ENCODE results near the gene RAB3C.

Gene RAB3C

GRCh38 chr5:58905944-58906343 is 323.1 kb downstream of the RAB3C start:
- no peak for ATAC-seq
- no peak for TF ChIP-seq BACH2 (CRISPR knock-in tag; IDR thresholded peaks at IDR 0.05; ENCODE audit: borderline replicate concordance)
- no peak for TF ChIP-seq PPARA (CRISPR knock-in tag; IDR thresholded peaks at IDR 0.05; ENCODE audit: borderline replicate concordance)
- TF ChIP-seq ZFP30 (CRISPR knock-in tag; IDR thresholded peaks at IDR 0.05), result no peak
- TF ChIP-seq ZNF70 (CRISPR knock-in tag; IDR thresholded peaks at IDR 0.05), result no peak
- TF ChIP-seq ZFP3 (CRISPR knock-in tag; IDR thresholded peaks at IDR 0.05), result no peak
- no peak for TF ChIP-seq TOX (CRISPR knock-in tag; IDR thresholded peaks at IDR 0.05; ENCODE audit: borderline replicate concordance)
- TF ChIP-seq, protein P1, sequence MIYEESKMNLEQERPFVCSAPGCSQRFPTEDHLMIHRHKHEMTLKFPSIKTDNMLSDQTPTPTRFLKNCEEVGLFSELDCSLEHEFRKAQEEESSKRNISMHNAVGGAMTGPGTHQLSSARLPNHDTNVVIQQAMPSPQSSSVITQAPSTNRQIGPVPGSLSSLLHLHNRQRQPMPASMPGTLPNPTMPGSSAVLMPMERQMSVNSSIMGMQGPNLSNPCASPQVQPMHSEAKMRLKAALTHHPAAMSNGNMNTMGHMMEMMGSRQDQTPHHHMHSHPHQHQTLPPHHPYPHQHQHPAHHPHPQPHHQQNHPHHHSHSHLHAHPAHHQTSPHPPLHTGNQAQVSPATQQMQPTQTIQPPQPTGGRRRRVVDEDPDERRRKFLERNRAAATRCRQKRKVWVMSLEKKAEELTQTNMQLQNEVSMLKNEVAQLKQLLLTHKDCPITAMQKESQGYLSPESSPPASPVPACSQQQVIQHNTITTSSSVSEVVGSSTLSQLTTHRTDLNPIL (CRISPR knock-in tag; IDR thresholded peaks at IDR 0.05; ENCODE audit: low read depth), result no peak
- TF ChIP-seq, protein P2, sequence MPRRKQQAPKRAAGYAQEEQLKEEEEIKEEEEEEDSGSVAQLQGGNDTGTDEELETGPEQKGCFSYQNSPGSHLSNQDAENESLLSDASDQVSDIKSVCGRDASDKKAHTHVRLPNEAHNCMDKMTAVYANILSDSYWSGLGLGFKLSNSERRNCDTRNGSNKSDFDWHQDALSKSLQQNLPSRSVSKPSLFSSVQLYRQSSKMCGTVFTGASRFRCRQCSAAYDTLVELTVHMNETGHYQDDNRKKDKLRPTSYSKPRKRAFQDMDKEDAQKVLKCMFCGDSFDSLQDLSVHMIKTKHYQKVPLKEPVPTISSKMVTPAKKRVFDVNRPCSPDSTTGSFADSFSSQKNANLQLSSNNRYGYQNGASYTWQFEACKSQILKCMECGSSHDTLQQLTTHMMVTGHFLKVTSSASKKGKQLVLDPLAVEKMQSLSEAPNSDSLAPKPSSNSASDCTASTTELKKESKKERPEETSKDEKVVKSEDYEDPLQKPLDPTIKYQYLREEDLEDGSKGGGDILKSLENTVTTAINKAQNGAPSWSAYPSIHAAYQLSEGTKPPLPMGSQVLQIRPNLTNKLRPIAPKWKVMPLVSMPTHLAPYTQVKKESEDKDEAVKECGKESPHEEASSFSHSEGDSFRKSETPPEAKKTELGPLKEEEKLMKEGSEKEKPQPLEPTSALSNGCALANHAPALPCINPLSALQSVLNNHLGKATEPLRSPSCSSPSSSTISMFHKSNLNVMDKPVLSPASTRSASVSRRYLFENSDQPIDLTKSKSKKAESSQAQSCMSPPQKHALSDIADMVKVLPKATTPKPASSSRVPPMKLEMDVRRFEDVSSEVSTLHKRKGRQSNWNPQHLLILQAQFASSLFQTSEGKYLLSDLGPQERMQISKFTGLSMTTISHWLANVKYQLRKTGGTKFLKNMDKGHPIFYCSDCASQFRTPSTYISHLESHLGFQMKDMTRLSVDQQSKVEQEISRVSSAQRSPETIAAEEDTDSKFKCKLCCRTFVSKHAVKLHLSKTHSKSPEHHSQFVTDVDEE (CRISPR knock-in tag; IDR thresholded peaks at IDR 0.05), result no peak

Measured in SK-N-SH treated with all-trans-retinoic acid at 6 μM for 48 hours (cell line).